ENCODE measurements around the gene TSHZ2. TPM values are rescaled to one million over a fixed set of nuclear protein-coding genes. Genes with fewer than 3 reads are reported as not detected.

TSHZ2 gene
- polyA plus RNA-seq, 1 donor from 2014 or later = 4.6 TPM

DNA sequence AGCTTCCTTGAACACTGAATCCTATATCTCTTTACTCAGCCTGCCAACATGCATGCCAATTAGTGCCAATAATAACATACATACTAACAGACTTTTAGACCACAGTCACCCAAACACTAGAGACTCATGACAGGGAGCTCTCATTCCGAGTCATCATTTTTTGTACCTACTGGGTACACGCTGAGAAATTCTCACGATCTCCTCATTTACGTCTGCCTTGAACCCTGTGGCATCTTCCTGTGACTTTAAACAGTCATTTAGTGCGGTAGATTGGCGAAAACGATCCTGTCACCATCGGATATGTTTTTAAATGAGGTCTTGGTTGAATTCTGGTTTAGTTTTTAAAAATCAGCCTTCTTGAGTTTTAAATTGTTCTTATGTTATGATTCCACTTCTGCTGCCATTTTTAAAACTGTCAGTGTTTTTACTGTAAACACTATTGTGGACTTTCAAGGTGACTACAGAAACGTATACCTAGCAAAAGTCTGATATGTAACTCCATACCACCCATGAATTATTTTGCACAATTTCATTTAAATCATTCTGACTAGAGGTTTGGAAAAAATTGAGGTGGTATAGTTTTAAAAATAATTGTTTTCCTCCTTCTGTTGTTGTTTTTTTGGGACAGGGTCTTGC is 275.4 kb downstream of the TSHZ2 start:
- Histone ChIP-seq H3K79me2 (replicated peaks; ENCODE audit: insufficient read depth, low read length) (no peaks in the 10 kb centered on the region), H3K9me2 (ENCODE audit: insufficient read depth, low read length) (no peaks in the 10 kb centered on the region), H3K4me3 (ENCODE audit: low read length) (no peak overlapping the region), H2AFZ (ENCODE audit: low read depth, low read length) (no peak overlapping the region), H3K27me3 (ENCODE audit: insufficient read depth, low read depth, low read length) (no peaks in the 10 kb centered on the region), H3K9me3 (ENCODE audit: low read length) (no peaks in the 10 kb centered on the region), H4K20me1 (ENCODE audit: insufficient read depth) (no peaks in the 10 kb centered on the region), H3K27ac (ENCODE audit: low read length) (no peak overlapping the region), H3K9ac (ENCODE audit: low read length) (no peak overlapping the region), H3K4me2 (ENCODE audit: low read length) (no peak overlapping the region), H3F3A (ENCODE audit: insufficient read depth, low read length, poor library complexity, severe bottlenecking) (no peaks in the 10 kb centered on the region), H3K36me3 (ENCODE audit: insufficient read depth, low read length) (no peaks in the 10 kb centered on the region)
- no peak for TF ChIP-seq POLR2AphosphoS5 (IDR thresholded peaks at IDR 0.05)
- TF ChIP-seq, protein P1, sequence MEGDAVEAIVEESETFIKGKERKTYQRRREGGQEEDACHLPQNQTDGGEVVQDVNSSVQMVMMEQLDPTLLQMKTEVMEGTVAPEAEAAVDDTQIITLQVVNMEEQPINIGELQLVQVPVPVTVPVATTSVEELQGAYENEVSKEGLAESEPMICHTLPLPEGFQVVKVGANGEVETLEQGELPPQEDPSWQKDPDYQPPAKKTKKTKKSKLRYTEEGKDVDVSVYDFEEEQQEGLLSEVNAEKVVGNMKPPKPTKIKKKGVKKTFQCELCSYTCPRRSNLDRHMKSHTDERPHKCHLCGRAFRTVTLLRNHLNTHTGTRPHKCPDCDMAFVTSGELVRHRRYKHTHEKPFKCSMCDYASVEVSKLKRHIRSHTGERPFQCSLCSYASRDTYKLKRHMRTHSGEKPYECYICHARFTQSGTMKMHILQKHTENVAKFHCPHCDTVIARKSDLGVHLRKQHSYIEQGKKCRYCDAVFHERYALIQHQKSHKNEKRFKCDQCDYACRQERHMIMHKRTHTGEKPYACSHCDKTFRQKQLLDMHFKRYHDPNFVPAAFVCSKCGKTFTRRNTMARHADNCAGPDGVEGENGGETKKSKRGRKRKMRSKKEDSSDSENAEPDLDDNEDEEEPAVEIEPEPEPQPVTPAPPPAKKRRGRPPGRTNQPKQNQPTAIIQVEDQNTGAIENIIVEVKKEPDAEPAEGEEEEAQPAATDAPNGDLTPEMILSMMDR (IDR thresholded peaks at IDR 0.05; ENCODE audit: poor library complexity, severe bottlenecking) = no peak
- no peak for TF ChIP-seq TAF1 (IDR thresholded peaks at IDR 0.05; ENCODE audit: low read depth)
- no peak for TF ChIP-seq RAD21 (conservative IDR thresholded peaks at IDR 0.05)

DNA sequence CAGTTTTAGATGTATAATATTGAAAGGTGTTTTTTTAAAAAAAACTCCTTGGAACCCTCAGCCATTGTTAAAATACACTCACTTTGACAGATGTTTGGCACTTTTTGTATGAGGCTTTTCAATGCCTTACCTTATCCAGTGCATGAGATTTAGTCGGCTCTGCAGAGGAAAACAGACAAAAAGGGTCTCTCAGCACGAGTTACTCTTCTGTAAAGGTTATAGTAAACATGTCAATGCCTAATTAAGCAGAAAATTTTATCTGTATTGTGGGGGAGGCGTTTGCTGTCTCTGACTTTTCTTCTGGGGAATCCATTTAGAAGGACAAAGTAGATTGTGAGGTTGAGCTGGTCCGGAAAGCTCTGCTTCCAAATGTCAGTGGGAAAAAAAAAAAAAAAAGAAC is 278.3 kb downstream of the TSHZ2 start:
- Histone ChIP-seq H3K27me3 (ENCODE audit: insufficient read depth, low read depth, low read length) (no peaks in the 10 kb centered on the region), H3K4me2 (ENCODE audit: low read length) (no peak overlapping the region), H2AFZ (ENCODE audit: low read depth, low read length) (no peak overlapping the region), H4K20me1 (ENCODE audit: insufficient read depth) (no peaks in the 10 kb centered on the region), H3K79me2 (replicated peaks; ENCODE audit: insufficient read depth, low read length) (no peaks in the 10 kb centered on the region), H3K27ac (ENCODE audit: low read length) (no peak overlapping the region), H3K4me3 (ENCODE audit: low read length) (no peak overlapping the region), H3F3A (ENCODE audit: insufficient read depth, low read length, poor library complexity, severe bottlenecking) (no peaks in the 10 kb centered on the region), H3K9me2 (ENCODE audit: insufficient read depth, low read length) (no peaks in the 10 kb centered on the region), H3K9ac (ENCODE audit: low read length) (no peak overlapping the region), H3K9me3 (ENCODE audit: low read length) (no peaks in the 10 kb centered on the region), H3K36me3 (ENCODE audit: insufficient read depth, low read length) (peaks cover 4% of the 10 kb centered on the region)
- TF ChIP-seq MXI1 (conservative IDR thresholded peaks at IDR 0.05; ENCODE audit: poor library complexity, severe bottlenecking) (no peak), POLR2AphosphoS5 (IDR thresholded peaks at IDR 0.05) (no peak), RAD21 (conservative IDR thresholded peaks at IDR 0.05) (no peak), SMC3 (conservative IDR thresholded peaks at IDR 0.05; ENCODE audit: poor library complexity) (no peak), EZH2 (IDR thresholded peaks at IDR 0.05; ENCODE audit: borderline replicate concordance, insufficient read depth, low read length, poor library complexity, severe bottlenecking) (no peak), TAF1 (IDR thresholded peaks at IDR 0.05; ENCODE audit: low read depth) (no peak)
- TF ChIP-seq, protein P1 (IDR thresholded peaks at IDR 0.05; ENCODE audit: poor library complexity, severe bottlenecking) = no peak
- TF ChIP-seq, protein P2, sequence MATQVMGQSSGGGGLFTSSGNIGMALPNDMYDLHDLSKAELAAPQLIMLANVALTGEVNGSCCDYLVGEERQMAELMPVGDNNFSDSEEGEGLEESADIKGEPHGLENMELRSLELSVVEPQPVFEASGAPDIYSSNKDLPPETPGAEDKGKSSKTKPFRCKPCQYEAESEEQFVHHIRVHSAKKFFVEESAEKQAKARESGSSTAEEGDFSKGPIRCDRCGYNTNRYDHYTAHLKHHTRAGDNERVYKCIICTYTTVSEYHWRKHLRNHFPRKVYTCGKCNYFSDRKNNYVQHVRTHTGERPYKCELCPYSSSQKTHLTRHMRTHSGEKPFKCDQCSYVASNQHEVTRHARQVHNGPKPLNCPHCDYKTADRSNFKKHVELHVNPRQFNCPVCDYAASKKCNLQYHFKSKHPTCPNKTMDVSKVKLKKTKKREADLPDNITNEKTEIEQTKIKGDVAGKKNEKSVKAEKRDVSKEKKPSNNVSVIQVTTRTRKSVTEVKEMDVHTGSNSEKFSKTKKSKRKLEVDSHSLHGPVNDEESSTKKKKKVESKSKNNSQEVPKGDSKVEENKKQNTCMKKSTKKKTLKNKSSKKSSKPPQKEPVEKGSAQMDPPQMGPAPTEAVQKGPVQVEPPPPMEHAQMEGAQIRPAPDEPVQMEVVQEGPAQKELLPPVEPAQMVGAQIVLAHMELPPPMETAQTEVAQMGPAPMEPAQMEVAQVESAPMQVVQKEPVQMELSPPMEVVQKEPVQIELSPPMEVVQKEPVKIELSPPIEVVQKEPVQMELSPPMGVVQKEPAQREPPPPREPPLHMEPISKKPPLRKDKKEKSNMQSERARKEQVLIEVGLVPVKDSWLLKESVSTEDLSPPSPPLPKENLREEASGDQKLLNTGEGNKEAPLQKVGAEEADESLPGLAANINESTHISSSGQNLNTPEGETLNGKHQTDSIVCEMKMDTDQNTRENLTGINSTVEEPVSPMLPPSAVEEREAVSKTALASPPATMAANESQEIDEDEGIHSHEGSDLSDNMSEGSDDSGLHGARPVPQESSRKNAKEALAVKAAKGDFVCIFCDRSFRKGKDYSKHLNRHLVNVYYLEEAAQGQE (IDR thresholded peaks at IDR 0.05; ENCODE audit: borderline replicate concordance) = no peak
